Measurements from ENCODE around the gene MAZ. TPM values are rescaled to one million over a fixed set of nuclear protein-coding genes. Genes with fewer than 3 reads are reported as not detected.

Gene MAZ
- total and polyA plus RNA-seq, 2 of the 8 experiments (the other 6 are each of a cell fraction or from before 2014, with no cell fraction given) = 219 to 380 TPM

DNA sequence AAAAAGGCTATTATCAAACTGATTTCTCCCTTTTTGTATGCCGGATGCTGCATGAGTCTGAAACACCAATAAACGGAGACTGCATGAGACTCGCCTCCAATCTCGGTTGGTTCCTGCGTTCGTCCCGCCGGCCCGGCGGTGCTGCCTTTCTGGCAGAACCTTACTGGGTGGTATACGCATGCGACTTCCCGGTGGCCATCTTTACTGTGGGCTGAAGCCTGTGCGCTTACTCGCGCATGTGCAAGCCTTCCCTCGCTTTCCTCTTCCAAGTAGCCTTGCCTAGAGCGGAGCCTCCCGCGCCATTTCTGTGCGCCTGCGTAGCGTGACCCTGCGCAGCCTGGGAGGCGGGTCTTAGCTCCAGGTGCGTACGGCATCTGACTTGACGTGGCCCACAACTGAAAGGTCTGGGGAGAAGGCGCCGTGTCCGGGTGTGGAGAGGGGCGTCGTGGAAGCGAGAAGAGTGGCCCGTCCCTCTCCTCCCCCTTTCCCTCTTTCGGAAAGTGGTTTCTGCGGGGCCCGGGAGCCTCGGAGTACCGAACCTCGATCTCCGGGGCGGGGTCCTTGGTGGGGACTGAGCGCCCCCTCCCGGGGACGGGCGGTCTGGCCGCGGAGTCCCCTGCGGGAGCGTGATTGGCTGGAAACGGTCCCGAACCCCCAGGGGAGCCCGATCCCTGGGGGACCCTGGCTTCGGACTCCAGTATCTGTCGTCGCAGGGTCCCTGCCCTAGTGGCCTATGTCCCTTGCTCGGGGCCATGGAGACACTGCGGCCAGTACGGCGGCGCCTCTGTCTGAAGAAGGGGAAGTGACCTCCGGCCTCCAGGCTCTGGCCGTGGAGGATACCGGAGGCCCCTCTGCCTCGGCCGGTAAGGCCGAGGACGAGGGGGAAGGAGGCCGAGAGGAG is 9.7 kb downstream of the MAZ start, which contains the start of gene PAGR1:
TSS of gene PAGR1 (plus strand) at position 360 of the 901 bp plus-strand sequence. CDS start at position 734, 374 bp downstream.
- Histone ChIP-seq H3K79me1 (ENCODE audit: low read depth, low read length) (peaks cover 3% of the 10 kb centered on the region), H3K4ac (replicated peaks; ENCODE audit: insufficient read length, low read depth, low read length) (no peak within 1 kb of the TSS), H2BK12ac (ENCODE audit: low read depth, low read length) (no peak within 1 kb of the TSS; the same call in 1 of the 2 replicates), H3K27ac (ENCODE audit: low read depth, low read length) (peak within 1 kb of the TSS; percentile 94; the same call in 1 of the 2 replicates), H3K79me2 (ENCODE audit: control insufficient read depth in 1 of 2, insufficient read depth in 2 of 2, low read length in 2 of 2) (peaks cover 0 to 26% of the 10 kb centered on the region in 2 experiments; a peak in 1 of 4 replicates), H3K4me1 (replicated peaks in 1 of 4; ENCODE audit: control insufficient read depth in 3 of 4, insufficient read depth in 4 of 4, low read length in 3 of 4) (peaks cover 0 to 36% (median 23%) of the 10 kb centered on the region in 4 experiments; a peak in 6 of 7 replicates), H3K27me3 (replicated peaks in 1 of 4; ENCODE audit: control insufficient read depth in 3 of 4, extremely low read depth in 1 of 4, insufficient read depth in 3 of 4, low read length in 3 of 4) (no peaks in the 10 kb centered on the region), H4K20me1 (replicated peaks in 1 of 2; ENCODE audit: control insufficient read depth in 1 of 2, insufficient read depth in 2 of 2, low read length in 2 of 2) (peaks cover 2 to 4% of the 10 kb centered on the region in 2 experiments), H2BK15ac (ENCODE audit: low read length) (peak within 1 kb of the TSS; percentile 16; the same call in 1 of the 2 replicates), H3K9me3 (ENCODE audit: insufficient read depth in 2 of 2, low read depth in 1 of 2, low read length in 1 of 2) (no peaks in the 10 kb centered on the region), H4K8ac (ENCODE audit: extremely low read depth, insufficient read depth, low read length) (peak within 1 kb of the TSS; percentile 95), H3K23me2 (ENCODE audit: low read depth, low read length) (peaks cover 27% of the 10 kb centered on the region), H3K23ac (ENCODE audit: insufficient read length) (no peak within 1 kb of the TSS), H4K5ac (ENCODE audit: insufficient read length, low read depth, low read length) (peak within 1 kb of the TSS; percentile 74), H2AFZ (ENCODE audit: low read length) (0 out of 2 replicates have a peak within 1 kb of the TSS, but pooled peaks have one; percentile 84), H3K18ac (ENCODE audit: extremely low read depth, low read length) (peak within 1 kb of the TSS; percentile 95), H3K36me3 (ENCODE audit: control insufficient read depth in 2 of 4, insufficient read depth in 4 of 4, low read length in 3 of 4) (peaks cover 12 to 23% (median 18%) of the 10 kb centered on the region in 4 experiments), H3K56ac (replicated peaks; ENCODE audit: insufficient read length, low read depth, low read length) (peak within 1 kb of the TSS; percentile 91), H2BK5ac (ENCODE audit: low read depth, low read length) (peak within 1 kb of the TSS; percentile 89), H3K9ac (replicated peaks in 1 of 4; ENCODE audit: extremely low read depth in 1 of 4, low read depth in 3 of 4, low read length in 3 of 4) (peak within 1 kb of the TSS; percentile 64 to 88 (median 84)), H2BK120ac (replicated peaks; ENCODE audit: low read depth, low read length) (no peak within 1 kb of the TSS), H3K4me2 (ENCODE audit: insufficient read depth in 1 of 2, low read depth in 2 of 2, low read length in 2 of 2) (peak within 1 kb of the TSS; percentile 91 to 92), H4K91ac (replicated peaks; ENCODE audit: insufficient read length, low read length) (peak within 1 kb of the TSS; percentile 78), H3K4me3 (ENCODE audit: extremely low read depth in 1 of 4, insufficient read depth in 2 of 4, low read depth in 3 of 4, low read length in 4 of 4) (peak within 1 kb of the TSS; percentile 59 to 91 (median 83)), H3K14ac (ENCODE audit: insufficient read length) (no peak within 1 kb of the TSS), H2BK20ac (ENCODE audit: low read length) (peak within 1 kb of the TSS; percentile 13; the same call in 1 of the 2 replicates), H2AK5ac (ENCODE audit: low read depth, low read length) (no peak within 1 kb of the TSS; the same call in 1 of the 2 replicates)
- FAIRE-seq (peak; percentile 68), DNase-seq (ENCODE audit: low read depth in 1 of 2, low spot score in 2 of 2) (peak; percentile 98)
- POLR2A ChIA-PET (ENCODE audit: partially characterized antibody) = interaction anchor here (0.5 to 16.6 kb wide), 30 partner anchors 9 to 212 kb away, joined by 3 to 167 read pairs (median 4); partner anchors contain the start of genes CDIPT, KCTD13, KIF22 and MAZ
- CTCF ChIA-PET (ENCODE audit: partially characterized antibody) = interaction anchor here (0.6 to 17.5 kb wide), 19 partner anchors 8 to 274 kb away, joined by 3 to 212 read pairs (median 4); partner anchors contain the start of genes KIF22, MAZ and TLCD3B
- WGBS, 2 experiments (ENCODE audit: extremely low coverage in 1 of 2, insufficient coverage in 1 of 2, insufficient read length in 1 of 2, insufficient replicate concordance in 2 of 2, low coverage in 1 of 2, low lambda C conversion rate in 2 of 2, missing lambda C conversion rate in 1 of 2) = 1% methylated on average over 66 of the region's 70 CpGs; no CpG with 5 or more reads in 1 of the 2 experiments
- TF ChIP-seq ZNF274 (IDR thresholded peaks at IDR 0.05; ENCODE audit: borderline replicate concordance, extremely low read depth, low read length) (no peak), BACH1 (IDR thresholded peaks at IDR 0.05; ENCODE audit: low read length) (peak; percentile 33; the same call in 1 of the 2 replicates), CBX5 (IDR thresholded peaks at IDR 0.05; ENCODE audit: low read depth, low read length) (no peak), TEAD4 (IDR thresholded peaks at IDR 0.05; ENCODE audit: low read depth, low read length) (no peak), GTF2F1 (IDR thresholded peaks at IDR 0.05; ENCODE audit: borderline replicate concordance, low read depth, low read length) (no peak; the same call in 1 of the 2 replicates), NANOG (IDR thresholded peaks at IDR 0.05; ENCODE audit: insufficient read depth, low read depth, low read length, poor library complexity, severe bottlenecking) (no peak), RAD21 (IDR thresholded peaks at IDR 0.05 in 1 of 2, conservative IDR thresholded peaks at IDR 0.05 in 1 of 2; ENCODE audit: low read depth in 2 of 2, low read length in 2 of 2) (peak; percentile 60 to 72), KDM5A (IDR thresholded peaks at IDR 0.05; ENCODE audit: low read length) (peak; percentile 59; the same call in 1 of the 2 replicates), ATF3 (IDR thresholded peaks at IDR 0.05; ENCODE audit: insufficient read depth, low read depth, low read length) (peak; percentile 64)

All from H1 (cell line).